Colonic mucosa (tissue), 4 donors: Measurements from ENCODE around the gene IL1RAPL1. TPM values are rescaled to one million over a fixed set of nuclear protein-coding genes. Genes with fewer than 3 reads are reported as not detected.

Source experiments
- DNase-seq: peaks from one replicate; pipeline ENCODE4 v3.0.0-alpha.2; 2020
- H3K27ac ChIP-seq: fragments of 200-600 bp; one replicate; pipeline ENCODE4 v1.8.0; 2021
- H3K27me3 ChIP-seq: fragments of 200-600 bp; one replicate; pipeline ENCODE4 v1.8.0; 2021
- H3K36me3 ChIP-seq: fragments of 200-600 bp; one replicate; pipeline ENCODE4 v1.8.0; 2021
- H3K4me1 ChIP-seq: fragments of 200-600 bp; one replicate; pipeline ENCODE4 v1.8.0; 2021; ENCODE audit warnings: mild to moderate bottlenecking
- H3K4me3 ChIP-seq: fragments of 200-600 bp; one replicate; pipeline ENCODE4 v1.8.0; 2021
- H3K9ac ChIP-seq, 2 donors: one replicate each; pipeline ENCODE4 v1.7.0; 2013; ENCODE audit warnings: control low read depth in 2 of 2, low read depth in 2 of 2, low read length in 2 of 2
- H3K9me3 ChIP-seq: fragments of 200-600 bp; one replicate; pipeline ENCODE4 v1.8.0; 2021
- intact Hi-C: fragments of 100-400 bp; cut with DNase I; formaldehyde crosslinking; loops from one replicate; pipeline ENCODE4 v1.14.1; 2022
- total RNA-seq, 2 donors: library from RNA; stranded (reverse); fragmentation: NEBNext Ultra II Directional in 1 of 2; extraction: Animal tissue kit (Norgen Biotek cat#: 25700) in 1 of 2; gene quantifications; one replicate each; pipeline ENCODE4 v1.2.1, GENCODE V29; 2021
- TF ChIP-seq, protein P1 (sequence below): fragments of 200-600 bp; IDR thresholded peaks from one replicate; pipeline ENCODE4 v1.8.0; 2022; ENCODE audit warnings: antibody characterized with exemption, mild to moderate bottlenecking
- donor health status: healthy.
- donor health status: DM: no; HTN: no; CAD: no.
- donor health status: DM: no; HTN: no; CAD: no.

The IL1RAPL1 gene
- total RNA-seq, 2 donors from 2014 or later: 0.10 to 0.24 TPM

DNA sequence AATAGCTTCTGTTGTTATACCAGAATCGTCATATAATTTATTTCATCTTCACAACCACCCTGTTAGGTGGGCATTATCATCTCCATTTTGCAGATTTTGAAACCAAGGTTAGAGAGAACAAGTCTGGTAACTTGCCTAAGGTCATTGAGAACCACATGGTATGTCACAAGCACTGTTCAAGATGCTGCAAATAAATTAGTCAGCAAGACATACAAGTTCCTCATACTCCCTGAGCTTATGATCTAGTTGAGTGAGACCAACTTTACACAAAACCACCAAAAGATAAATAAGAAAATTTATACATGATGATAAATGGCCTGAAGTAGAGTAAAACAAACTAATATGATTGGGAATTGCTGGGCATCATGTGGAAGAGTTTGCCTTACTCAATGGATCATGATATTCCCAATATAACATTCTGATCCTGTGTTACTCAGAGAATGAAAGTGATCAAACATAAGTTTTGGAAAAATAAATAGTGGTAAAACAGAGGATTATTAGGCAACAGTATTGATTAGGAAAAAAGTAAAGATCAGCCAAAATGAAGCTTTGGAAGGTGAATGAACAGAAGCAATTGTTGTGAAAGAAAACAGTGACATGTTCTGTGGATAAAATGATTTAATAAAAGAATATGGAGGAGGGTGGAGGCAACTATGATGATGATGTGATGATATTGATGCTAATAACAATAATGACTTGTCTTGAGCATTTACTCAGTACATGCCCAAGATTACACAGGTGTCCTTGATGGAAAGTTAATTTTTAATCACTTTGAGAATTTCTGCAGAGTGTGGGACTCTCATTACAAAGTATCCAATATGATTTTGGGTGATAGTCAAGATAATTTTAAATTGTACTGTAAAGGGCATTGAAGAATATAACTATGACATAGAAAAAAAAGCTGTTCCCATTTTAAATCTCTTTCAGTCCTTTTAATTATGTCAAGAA is 34.1 kb upstream of the IL1RAPL1 start:
- H3K36me3 ChIP-seq: no peaks in the 10 kb centered on the region
- no peak overlapping the region for H3K9ac ChIP-seq
- no peak overlapping the region for H3K4me3 ChIP-seq
- H3K9me3 ChIP-seq: no peaks in the 10 kb centered on the region
- TF ChIP-seq, protein P1, sequence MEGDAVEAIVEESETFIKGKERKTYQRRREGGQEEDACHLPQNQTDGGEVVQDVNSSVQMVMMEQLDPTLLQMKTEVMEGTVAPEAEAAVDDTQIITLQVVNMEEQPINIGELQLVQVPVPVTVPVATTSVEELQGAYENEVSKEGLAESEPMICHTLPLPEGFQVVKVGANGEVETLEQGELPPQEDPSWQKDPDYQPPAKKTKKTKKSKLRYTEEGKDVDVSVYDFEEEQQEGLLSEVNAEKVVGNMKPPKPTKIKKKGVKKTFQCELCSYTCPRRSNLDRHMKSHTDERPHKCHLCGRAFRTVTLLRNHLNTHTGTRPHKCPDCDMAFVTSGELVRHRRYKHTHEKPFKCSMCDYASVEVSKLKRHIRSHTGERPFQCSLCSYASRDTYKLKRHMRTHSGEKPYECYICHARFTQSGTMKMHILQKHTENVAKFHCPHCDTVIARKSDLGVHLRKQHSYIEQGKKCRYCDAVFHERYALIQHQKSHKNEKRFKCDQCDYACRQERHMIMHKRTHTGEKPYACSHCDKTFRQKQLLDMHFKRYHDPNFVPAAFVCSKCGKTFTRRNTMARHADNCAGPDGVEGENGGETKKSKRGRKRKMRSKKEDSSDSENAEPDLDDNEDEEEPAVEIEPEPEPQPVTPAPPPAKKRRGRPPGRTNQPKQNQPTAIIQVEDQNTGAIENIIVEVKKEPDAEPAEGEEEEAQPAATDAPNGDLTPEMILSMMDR: no peak
- intact Hi-C loops: no loop called here
- no peak overlapping the region for H3K27ac ChIP-seq
- no peaks in the 10 kb centered on the region for H3K27me3 ChIP-seq
- DNase-seq: no peak
- H3K4me1 ChIP-seq: no peaks in the 10 kb centered on the region

DNA sequence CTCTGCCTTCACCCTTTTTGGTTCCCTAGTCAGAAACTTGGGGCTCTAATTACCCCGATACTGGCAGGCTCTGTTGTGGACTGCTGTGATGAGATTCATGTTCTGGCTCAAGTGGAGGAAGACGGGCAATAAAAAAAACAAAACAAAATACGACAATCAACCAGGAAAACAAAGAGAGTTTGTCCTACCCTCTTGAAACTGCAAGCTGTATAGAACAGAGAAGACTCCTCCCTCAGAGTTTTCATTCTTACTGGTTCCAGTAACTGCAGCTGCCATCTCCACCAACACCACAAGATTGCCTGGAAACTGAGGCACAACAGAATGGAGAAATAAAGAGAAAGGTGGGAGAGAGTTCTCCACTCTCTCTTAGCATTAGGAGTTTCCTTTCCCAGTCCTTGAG is 11.1 kb upstream of the IL1RAPL1 start:
- Histone ChIP-seq H3K4me1 (no peaks in the 10 kb centered on the region), H3K4me3 (no peak overlapping the region), H3K27ac (no peak overlapping the region), H3K27me3 (no peaks in the 10 kb centered on the region), H3K36me3 (no peaks in the 10 kb centered on the region), H3K9ac (no peak overlapping the region), H3K9me3 (no peaks in the 10 kb centered on the region)
- DNase-seq: no peak
- TF ChIP-seq, protein P1: no peak
- intact Hi-C loops: no loop called here

DNA sequence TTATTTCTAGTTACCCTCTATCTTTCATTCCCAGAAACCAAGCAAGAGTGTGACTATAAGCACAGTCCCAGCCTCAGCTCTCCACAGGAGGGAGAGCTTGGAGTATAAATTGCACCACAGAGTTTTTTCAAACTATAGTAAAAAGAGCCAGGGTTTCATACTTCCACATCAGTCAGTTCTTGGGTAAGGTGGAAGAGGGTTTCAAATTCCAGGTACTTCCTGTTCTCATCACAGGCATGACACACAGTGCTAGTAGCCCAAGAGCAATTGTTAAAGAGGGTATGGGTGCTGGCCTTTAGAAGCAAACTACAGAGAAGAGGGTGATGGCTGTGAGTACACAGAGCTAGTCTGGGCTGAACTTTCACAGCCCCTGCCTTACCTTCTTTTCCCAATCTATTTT is 5.7 kb upstream of the IL1RAPL1 start:
- Histone ChIP-seq H3K36me3 (no peaks in the 10 kb centered on the region), H3K4me1 (no peaks in the 10 kb centered on the region), H3K9ac (no peak overlapping the region), H3K27me3 (no peaks in the 10 kb centered on the region), H3K4me3 (no peak overlapping the region), H3K27ac (no peak overlapping the region), H3K9me3 (no peaks in the 10 kb centered on the region)
- TF ChIP-seq, protein P1: no peak
- intact Hi-C loops: no loop called here
- DNase-seq: no peak

DNA sequence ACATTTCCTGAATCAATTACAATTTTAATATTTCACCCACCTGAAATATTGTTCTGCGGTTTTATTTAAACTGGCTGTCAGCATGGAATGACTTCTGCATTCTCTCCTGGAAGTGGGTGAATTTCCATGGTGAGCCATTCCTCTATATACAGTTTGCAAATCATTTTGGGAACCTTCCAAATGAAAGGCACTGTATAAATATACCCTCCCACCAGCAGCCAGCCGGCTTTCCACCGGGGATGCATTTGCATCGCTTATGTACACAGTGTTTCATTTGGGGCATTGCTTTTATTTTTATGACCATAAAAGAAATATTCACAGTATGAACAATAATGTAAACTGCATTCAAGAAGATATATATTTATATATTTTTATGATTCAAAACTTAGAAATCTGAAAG is 4.7 kb upstream of the IL1RAPL1 start:
- no peaks in the 10 kb centered on the region for H3K9me3 ChIP-seq
- intact Hi-C loops: no loop called here
- DNase-seq: no peak
- H3K36me3 ChIP-seq: no peaks in the 10 kb centered on the region
- no peak overlapping the region for H3K4me3 ChIP-seq
- no peak overlapping the region for H3K9ac ChIP-seq
- H3K4me1 ChIP-seq: no peaks in the 10 kb centered on the region
- no peaks in the 10 kb centered on the region for H3K27me3 ChIP-seq
- H3K27ac ChIP-seq: no peak overlapping the region
- TF ChIP-seq, protein P1: no peak

DNA sequence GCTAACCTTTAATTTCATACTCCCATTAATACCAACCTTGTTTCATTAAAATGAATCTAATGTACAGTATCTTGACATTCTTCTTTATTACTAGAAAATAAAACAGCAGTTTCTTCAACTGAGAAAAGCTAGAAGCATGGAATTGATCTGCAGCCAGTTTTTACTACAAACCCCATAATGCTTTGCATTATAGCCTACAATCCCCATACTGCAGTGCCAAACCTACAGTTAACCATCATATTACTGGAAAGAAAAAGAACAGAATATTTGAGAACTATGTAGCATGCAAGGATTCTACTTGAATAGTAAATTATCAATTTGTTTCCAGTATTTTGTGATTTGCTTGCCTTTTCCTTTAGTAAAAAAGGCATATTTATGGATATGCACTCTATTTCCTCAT is 3.2 kb upstream of the IL1RAPL1 start:
- Histone ChIP-seq H3K36me3 (no peaks in the 10 kb centered on the region), H3K27me3 (no peaks in the 10 kb centered on the region), H3K4me1 (no peaks in the 10 kb centered on the region), H3K4me3 (no peak overlapping the region), H3K27ac (no peak overlapping the region), H3K9me3 (no peaks in the 10 kb centered on the region), H3K9ac (no peak overlapping the region)
- TF ChIP-seq, protein P1: no peak
- no peak for DNase-seq
- intact Hi-C loops: no loop called here
